ENCODE data around the gene GFRA4. TPM values are rescaled to one million over a fixed set of nuclear protein-coding genes. Genes with fewer than 3 reads are reported as not detected.
A peak's percentile ranks its signal among the peaks of the same experiment; 100 is the strongest.

GFRA4 gene
- total RNA-seq, 4 donors from 2014 or later = not detected

DNA sequence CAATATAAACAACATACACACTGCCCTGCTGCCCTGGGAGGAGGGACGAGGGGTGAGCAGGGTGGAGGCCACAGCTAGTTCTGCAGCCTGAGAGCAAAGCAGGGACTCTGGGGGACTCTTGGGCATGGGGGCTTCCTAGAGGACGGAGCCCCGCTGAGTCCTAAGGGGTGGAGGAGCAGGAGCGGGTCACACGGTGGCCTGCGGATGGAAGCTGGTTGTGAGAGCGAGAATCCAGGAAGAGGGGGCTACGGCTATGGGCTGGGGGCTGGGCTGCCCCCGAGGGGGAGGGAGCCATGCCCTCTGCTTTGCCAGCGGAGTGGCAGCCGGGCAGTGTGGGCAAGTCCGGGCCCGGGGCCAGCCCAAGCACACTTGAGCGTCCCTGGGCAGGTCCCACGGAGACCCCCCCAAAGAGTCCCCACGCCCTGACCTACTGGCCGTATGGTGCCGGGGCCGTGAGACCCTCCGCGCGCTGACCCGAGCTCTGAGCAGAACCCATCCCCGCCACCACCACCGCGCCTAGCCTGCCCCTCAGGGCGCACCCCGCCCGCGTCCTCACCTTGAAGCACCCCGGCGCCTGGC, 18.2 kb upstream of the GFRA4 start:
- peaks cover 5 to 17% of the 10 kb centered on the region in 2 donors for H3K4me1 ChIP-seq

GRCh38 chr20:3680701-3681351, 17.6 kb upstream of the GFRA4 start:
- no peak for ATAC-seq
- H3K27ac ChIP-seq = peak overlapping the region; percentile 63 to 70 (median 66)
- in situ Hi-C loops (cut with MboI; ENCODE audit: low sequenced_read_pairs in 4 of 4) = no loop called here

More for the DNA sequence above, 18.2 kb upstream of the GFRA4 start:
- H3K9me3 ChIP-seq = no peaks in the 10 kb centered on the region
- H3K36me3 ChIP-seq = no peaks in the 10 kb centered on the region
- no peak for DNase-seq
- intact Hi-C loops (cut with DNase I; ENCODE audit: low total_unique reads) = no loop called here
- H3K4me3 ChIP-seq = peak overlapping the region; percentile 48 to 60 (median 56)
- TF ChIP-seq, protein P1, sequence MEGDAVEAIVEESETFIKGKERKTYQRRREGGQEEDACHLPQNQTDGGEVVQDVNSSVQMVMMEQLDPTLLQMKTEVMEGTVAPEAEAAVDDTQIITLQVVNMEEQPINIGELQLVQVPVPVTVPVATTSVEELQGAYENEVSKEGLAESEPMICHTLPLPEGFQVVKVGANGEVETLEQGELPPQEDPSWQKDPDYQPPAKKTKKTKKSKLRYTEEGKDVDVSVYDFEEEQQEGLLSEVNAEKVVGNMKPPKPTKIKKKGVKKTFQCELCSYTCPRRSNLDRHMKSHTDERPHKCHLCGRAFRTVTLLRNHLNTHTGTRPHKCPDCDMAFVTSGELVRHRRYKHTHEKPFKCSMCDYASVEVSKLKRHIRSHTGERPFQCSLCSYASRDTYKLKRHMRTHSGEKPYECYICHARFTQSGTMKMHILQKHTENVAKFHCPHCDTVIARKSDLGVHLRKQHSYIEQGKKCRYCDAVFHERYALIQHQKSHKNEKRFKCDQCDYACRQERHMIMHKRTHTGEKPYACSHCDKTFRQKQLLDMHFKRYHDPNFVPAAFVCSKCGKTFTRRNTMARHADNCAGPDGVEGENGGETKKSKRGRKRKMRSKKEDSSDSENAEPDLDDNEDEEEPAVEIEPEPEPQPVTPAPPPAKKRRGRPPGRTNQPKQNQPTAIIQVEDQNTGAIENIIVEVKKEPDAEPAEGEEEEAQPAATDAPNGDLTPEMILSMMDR (IDR thresholded peaks at IDR 0.05 in 4 of 5, conservative IDR thresholded peaks at IDR 0.05 in 1 of 5) = no peak
- TF ChIP-seq POLR2A (IDR thresholded peaks at IDR 0.05) = no peak
- peak overlapping the region; percentile 63 to 70 (median 66) for H3K27ac ChIP-seq
- in situ Hi-C loops (cut with MboI; ENCODE audit: low sequenced_read_pairs in 4 of 4) = no loop called here
- H3K27me3 ChIP-seq = peaks cover 5 to 23% (median 9%) of the 10 kb centered on the region in 3 donors
- no peak for ATAC-seq

GRCh38 chr20:3679749-3680700, 16.8 kb upstream of the GFRA4 start:
- Histone ChIP-seq H3K4me3 (peak overlapping the region in 1 of 4 donors; percentile 57), H3K27ac (peak overlapping the region; percentile 63 to 70 (median 66)), H3K4me1 (peaks cover 0 to 13% of the 10 kb centered on the region in 2 donors), H3K36me3 (no peaks in the 10 kb centered on the region), H3K9me3 (no peaks in the 10 kb centered on the region), H3K27me3 (peaks cover 5 to 23% (median 9%) of the 10 kb centered on the region in 3 donors)
- TF ChIP-seq, protein P1 (IDR thresholded peaks at IDR 0.05 in 4 of 5, conservative IDR thresholded peaks at IDR 0.05 in 1 of 5) = no peak
- TF ChIP-seq POLR2A (IDR thresholded peaks at IDR 0.05) = no peak
- in situ Hi-C loops (cut with MboI; ENCODE audit: low sequenced_read_pairs in 4 of 4) = loop anchor here in 2 of 4 donors (5.0 kb wide), 2 partner anchors 32 to 37 kb away; partner anchors contain the start of gene SIGLEC1 (in 1 of the 2)
- intact Hi-C loops (cut with DNase I; ENCODE audit: low total_unique reads) = loop anchor here (5.0 kb wide), 1 partner anchor 87 kb away; the partner anchor contains the start of gene ADISSP
- no peak for ATAC-seq
- DNase-seq = no peak

More at GRCh38 chr20:3680701-3681351, 17.6 kb upstream of the GFRA4 start:
- no peaks in the 10 kb centered on the region for H3K36me3 ChIP-seq
- intact Hi-C loops (cut with DNase I; ENCODE audit: low total_unique reads) = no loop called here
- H3K27me3 ChIP-seq = peaks cover 5 to 23% (median 9%) of the 10 kb centered on the region in 3 donors
- peak overlapping the region in 3 of 4 donors; percentile 48 to 60 (median 57) for H3K4me3 ChIP-seq
- TF ChIP-seq, protein P1 (IDR thresholded peaks at IDR 0.05 in 4 of 5, conservative IDR thresholded peaks at IDR 0.05 in 1 of 5) = no peak
- TF ChIP-seq POLR2A (IDR thresholded peaks at IDR 0.05) = no peak
- peaks cover 0 to 13% of the 10 kb centered on the region in 2 donors for H3K4me1 ChIP-seq
- no peak for DNase-seq
- no peaks in the 10 kb centered on the region for H3K9me3 ChIP-seq
